Measurements from ENCODE around the gene EDIL3. TPM values are rescaled to one million over a fixed set of nuclear protein-coding genes. Genes with fewer than 3 reads are reported as not detected.
"Not testable (repeated sequence)": the region's sequence is repeated elsewhere in the genome, so short reads cannot be mapped to it uniquely, and the experiment has no call there.

The EDIL3 gene
- total and polyA plus RNA-seq, 11 donors, result 1.3 to 38.2 (median 18.3) TPM

DNA sequence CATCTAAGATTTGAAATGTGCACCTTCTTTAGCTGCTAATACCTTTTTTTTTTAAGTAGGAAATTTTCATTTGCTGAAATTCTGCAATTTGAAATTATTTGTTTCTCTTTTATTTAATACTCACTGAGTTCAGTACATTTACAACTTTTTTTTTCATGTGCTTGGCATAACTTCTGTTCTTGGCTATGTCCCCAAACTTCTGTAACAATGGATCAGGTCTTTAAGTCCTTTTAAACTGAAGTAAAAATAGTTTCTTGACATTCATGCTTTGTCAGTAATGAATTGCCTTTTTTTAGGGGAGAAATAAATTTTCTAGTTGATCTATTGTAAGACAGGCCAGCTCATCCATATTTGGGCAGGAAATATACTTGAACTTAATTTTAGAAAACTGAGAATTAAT lies 41.5 kb downstream of the EDIL3 start:
- no peak for ATAC-seq
- intact Hi-C loops (cut with DNase I), result no loop called here
- Histone ChIP-seq H3K9me3 (no peaks in the 10 kb centered on the region), H3K36me3 (no peaks in the 10 kb centered on the region), H3K4me3 (no peak overlapping the region), H3K27me3 (no peaks in the 10 kb centered on the region), H3K27ac (no peak overlapping the region), H3K4me1 (no peaks in the 10 kb centered on the region)
- TF ChIP-seq, protein P1, sequence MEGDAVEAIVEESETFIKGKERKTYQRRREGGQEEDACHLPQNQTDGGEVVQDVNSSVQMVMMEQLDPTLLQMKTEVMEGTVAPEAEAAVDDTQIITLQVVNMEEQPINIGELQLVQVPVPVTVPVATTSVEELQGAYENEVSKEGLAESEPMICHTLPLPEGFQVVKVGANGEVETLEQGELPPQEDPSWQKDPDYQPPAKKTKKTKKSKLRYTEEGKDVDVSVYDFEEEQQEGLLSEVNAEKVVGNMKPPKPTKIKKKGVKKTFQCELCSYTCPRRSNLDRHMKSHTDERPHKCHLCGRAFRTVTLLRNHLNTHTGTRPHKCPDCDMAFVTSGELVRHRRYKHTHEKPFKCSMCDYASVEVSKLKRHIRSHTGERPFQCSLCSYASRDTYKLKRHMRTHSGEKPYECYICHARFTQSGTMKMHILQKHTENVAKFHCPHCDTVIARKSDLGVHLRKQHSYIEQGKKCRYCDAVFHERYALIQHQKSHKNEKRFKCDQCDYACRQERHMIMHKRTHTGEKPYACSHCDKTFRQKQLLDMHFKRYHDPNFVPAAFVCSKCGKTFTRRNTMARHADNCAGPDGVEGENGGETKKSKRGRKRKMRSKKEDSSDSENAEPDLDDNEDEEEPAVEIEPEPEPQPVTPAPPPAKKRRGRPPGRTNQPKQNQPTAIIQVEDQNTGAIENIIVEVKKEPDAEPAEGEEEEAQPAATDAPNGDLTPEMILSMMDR (IDR thresholded peaks at IDR 0.05), result no peak
- TF ChIP-seq POLR2A (IDR thresholded peaks at IDR 0.05), result no peak
- no peak for DNase-seq

DNA sequence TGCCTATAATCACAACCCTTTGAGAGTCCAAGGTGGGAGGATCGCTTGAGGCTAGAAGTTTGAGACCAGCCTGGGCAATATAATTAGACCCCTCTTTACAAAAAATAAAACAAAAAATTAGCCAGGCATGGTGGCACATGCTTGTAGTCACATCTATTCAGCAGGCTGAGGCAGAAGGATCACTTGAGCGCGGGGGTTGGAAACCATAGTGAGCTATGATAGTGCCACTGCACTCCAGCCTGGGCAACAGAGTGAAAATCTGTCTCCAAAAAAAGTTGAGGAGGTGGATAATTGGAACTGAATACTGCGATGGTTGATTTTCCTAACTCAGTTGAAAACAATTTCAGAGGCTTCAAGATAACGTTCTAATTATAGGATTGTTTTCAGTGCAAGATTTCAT lies 52.6 kb downstream of the EDIL3 start:
- intact Hi-C loops (cut with DNase I), result no loop called here
- no peak overlapping the region for H3K4me3 ChIP-seq

DNA sequence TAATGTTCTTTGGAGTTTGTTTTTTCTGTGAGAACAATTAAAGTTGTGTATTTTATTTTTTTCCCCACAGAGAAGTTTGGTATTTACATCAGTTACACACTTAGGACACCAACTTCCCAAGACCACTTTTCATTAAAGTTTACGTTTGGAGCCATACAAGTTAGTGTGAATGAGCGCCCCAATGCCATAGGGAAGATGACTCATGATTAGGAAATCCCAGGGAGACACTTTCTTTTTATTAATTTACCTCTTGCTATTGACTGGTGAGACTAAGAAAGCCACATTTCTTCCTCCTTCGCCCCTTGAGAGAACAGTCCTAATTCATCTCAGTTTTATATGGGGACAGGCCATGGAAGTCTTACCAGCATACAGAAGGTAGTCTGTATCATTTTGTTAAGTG lies 57.1 kb downstream of the EDIL3 start:
- Histone ChIP-seq H3K4me1 (peaks cover 0 to 3% (median 0%) of the 10 kb centered on the region in 12 donors), H3K36me3 (no peaks in the 10 kb centered on the region), H3K4me3 (no peak overlapping the region), H3K27me3 (no peaks in the 10 kb centered on the region), H3K27ac (no peak overlapping the region), H3K9me3 (peaks cover 0 to 16% (median 7%) of the 10 kb centered on the region in 12 donors)
- intact Hi-C loops (cut with DNase I), result no loop called here
- ATAC-seq (no peak), DNase-seq (no peak)
- no peak for TF ChIP-seq POLR2A (IDR thresholded peaks at IDR 0.05)
- TF ChIP-seq, protein P1 (IDR thresholded peaks at IDR 0.05), result no peak
- 67 to 88% (median 82%) methylated on average over 3 of the region's 3 CpGs for WGBS, 4 donors

More for the DNA sequence above, 52.6 kb downstream of the EDIL3 start:
- 69 to 70% (median 70%) methylated on average over 5 of the region's 5 CpGs for WGBS, 4 donors
- no peak for TF ChIP-seq POLR2A (IDR thresholded peaks at IDR 0.05)
- TF ChIP-seq, protein P1 (IDR thresholded peaks at IDR 0.05), result no peak
- H3K4me1 ChIP-seq, result peaks cover 0 to 5% (median 0%) of the 10 kb centered on the region in 12 donors
- no peaks in the 10 kb centered on the region for H3K27me3 ChIP-seq
- DNase-seq, result no peak
- no peak overlapping the region for H3K27ac ChIP-seq
- H3K36me3 ChIP-seq, result no peaks in the 10 kb centered on the region
- H3K9me3 ChIP-seq, result no peaks in the 10 kb centered on the region
- no peak for ATAC-seq

DNA sequence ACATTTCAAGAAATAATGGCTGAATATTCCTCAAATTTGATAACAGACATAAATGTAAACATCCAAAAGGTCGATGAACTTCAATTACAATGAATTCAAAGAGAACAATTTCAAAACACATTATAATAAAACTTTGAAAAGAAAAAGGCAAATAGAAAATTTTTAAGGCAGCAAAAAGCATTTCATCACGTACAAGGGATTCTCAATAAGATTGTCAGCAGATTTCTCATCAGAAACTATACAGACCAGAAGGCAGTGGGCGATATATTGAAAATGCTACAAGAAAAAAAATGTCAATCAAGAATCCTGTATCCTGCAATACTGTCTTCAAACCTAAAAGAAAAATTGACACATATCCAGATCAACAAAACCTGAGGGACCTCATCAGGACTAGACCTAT lies 62.0 kb downstream of the EDIL3 start:
- peaks cover 0 to 32% (median 18%) of the 10 kb centered on the region in 12 donors for H3K9me3 ChIP-seq
- ATAC-seq, result no peak
- H3K4me3 ChIP-seq, result no peak overlapping the region
- WGBS, 4 donors, result 63 to 87% (median 85%) methylated on average over 3 of the region's 3 CpGs
- H3K4me1 ChIP-seq, result no peaks in the 10 kb centered on the region
- no peak for TF ChIP-seq POLR2A (IDR thresholded peaks at IDR 0.05)
- TF ChIP-seq, protein P1 (IDR thresholded peaks at IDR 0.05), result no peak
- H3K27ac ChIP-seq, result no peak overlapping the region
- H3K27me3 ChIP-seq, result no peaks in the 10 kb centered on the region
- intact Hi-C loops (cut with DNase I), result no loop called here
- H3K36me3 ChIP-seq, result no peaks in the 10 kb centered on the region
- no peak for DNase-seq

DNA sequence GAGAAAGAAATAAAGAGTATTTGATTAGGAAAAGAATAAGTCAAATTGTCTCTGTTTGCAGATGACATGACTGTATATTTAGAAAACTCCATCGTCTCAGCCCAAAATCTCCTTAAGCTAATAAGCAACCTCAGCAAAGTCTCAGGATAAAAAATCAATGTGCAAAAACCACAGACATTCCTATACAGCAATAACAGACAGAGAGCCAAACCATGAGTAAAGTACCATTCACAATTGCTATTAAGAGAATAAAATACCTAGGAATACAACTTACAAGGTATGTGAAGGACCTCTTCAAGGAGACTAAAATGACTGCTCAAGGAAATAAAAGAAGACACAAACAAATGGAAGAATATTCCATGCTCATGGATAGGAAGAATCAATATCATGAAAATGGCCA lies 66.9 kb downstream of the EDIL3 start:
- H3K27ac ChIP-seq; ATAC-seq; H3K4me3 ChIP-seq; intact Hi-C loops (cut with DNase I); H3K4me1 ChIP-seq; H3K36me3 ChIP-seq; DNase-seq; H3K27me3 ChIP-seq: not testable (repeated sequence)
- 79 to 96% (median 88%) methylated on average over 1 of the region's 1 CpG for WGBS, 4 donors
- H3K9me3 ChIP-seq, result peaks cover 0 to 18% (median 13%) of the 10 kb centered on the region in 12 donors

DNA sequence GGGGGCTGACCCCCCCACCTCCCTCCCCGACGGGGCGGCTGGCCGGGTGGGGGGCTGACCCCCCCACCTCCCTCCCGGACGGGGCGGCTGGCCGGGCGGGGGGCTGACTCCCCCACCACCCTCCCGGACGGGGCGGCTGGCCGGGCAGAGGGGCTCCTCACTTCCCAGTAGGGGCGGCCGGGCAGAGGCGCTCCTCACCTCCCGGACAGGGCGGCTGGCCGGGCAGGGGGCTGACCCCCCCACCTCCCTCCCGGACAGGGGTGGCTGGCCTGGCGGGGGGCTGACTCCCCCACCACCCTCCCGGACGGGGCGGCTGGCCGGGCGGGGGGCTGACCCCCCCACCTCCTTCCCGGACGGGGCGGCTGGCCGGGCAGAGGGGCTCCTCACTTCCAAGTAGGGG lies 72.4 kb downstream of the EDIL3 start:
- DNase-seq; H3K4me3 ChIP-seq; H3K27me3 ChIP-seq; intact Hi-C loops (cut with DNase I); H3K27ac ChIP-seq; H3K4me1 ChIP-seq; H3K9me3 ChIP-seq; ATAC-seq; H3K36me3 ChIP-seq: not testable (repeated sequence)
- WGBS, 4 donors, result 94 to 100% (median 95%) methylated on average over 4 to 30 of the region's 30 CpGs

DNA sequence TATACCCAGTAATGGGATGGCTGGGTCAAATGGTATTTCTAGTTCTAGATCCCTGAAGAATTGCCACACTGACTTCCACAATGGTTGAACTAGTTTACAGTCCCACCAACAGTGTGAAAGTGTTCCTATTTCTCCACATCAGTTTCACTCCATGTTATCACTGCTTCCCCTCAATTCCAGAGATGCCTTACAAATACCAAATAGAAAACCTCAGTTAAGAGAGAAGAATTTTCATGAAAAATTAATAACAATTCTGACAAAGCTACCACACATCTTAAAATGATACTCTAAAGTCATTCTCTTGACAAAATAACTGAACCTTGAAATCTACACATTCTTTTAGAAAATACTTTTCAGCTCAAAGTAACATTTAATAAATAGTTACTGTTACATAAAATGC lies 74.8 kb downstream of the EDIL3 start:
- DNase-seq; intact Hi-C loops (cut with DNase I); H3K9me3 ChIP-seq; H3K27me3 ChIP-seq; H3K4me1 ChIP-seq; H3K4me3 ChIP-seq; ATAC-seq; H3K36me3 ChIP-seq; H3K27ac ChIP-seq: not testable (repeated sequence)
